H1 (cell line): Measurements from ENCODE around the gene NFKBIE. TPM values are rescaled to one million over a fixed set of nuclear protein-coding genes. Genes with fewer than 3 reads are reported as not detected.
A peak's percentile ranks its signal among the peaks of the same experiment; 100 is the strongest.

ENCODE experiments used
- BRCA1 ChIP-seq: IDR thresholded peaks from 2 replicates; pipeline ENCODE4 v1.6.1; 2012; ENCODE audit warnings: low read depth, low read length, improper control_type of control experiment
- CEBPB ChIP-seq: IDR thresholded peaks from 2 replicates; pipeline ENCODE4 v1.6.1; 2012; ENCODE audit warnings: low read depth, low read length
- CHD1 ChIP-seq: IDR thresholded peaks from 2 replicates; pipeline ENCODE4 v1.6.1; 2012; ENCODE audit warnings: low read depth, low read length, improper control_type of control experiment
- E2F6 ChIP-seq: IDR thresholded peaks from 2 replicates; pipeline ENCODE4 v1.6.1; 2012; ENCODE audit warnings: inconsistent platforms
- EP300 ChIP-seq, 2 experiments: IDR thresholded peaks; 1 replicate in 1 of 2; 2 replicates in 1 of 2; pipeline ENCODE4 v1.6.1; 2011 to 2012; ENCODE audit warnings: low read depth in 2 of 2, low read length in 2 of 2, mild to moderate bottlenecking in 2 of 2, borderline replicate concordance in 1 of 2, inconsistent platforms in 1 of 2, moderate library complexity in 1 of 2
- EZH2 ChIP-seq: fragments of 200-600 bp; sonication (generic); IDR thresholded peaks from 2 replicates; pipeline ENCODE4 v1.7.1; 2012; ENCODE audit warnings: low read depth, mild to moderate bottlenecking, moderate library complexity, low read length, inconsistent platforms; ENCODE audit not compliant: severe bottlenecking
- GABPA ChIP-seq: IDR thresholded peaks from 2 replicates; pipeline ENCODE4 v1.6.1; 2011; ENCODE audit warnings: mild to moderate bottlenecking, low read length, moderate library complexity, borderline replicate concordance; ENCODE audit not compliant: insufficient read depth
- HDAC6 ChIP-seq: IDR thresholded peaks from one replicate; pipeline ENCODE4 v1.7.1; 2012; ENCODE audit warnings: low read depth, mild to moderate bottlenecking, inconsistent platforms, low read length, moderate library complexity
- JUN ChIP-seq: IDR thresholded peaks from 2 replicates; pipeline ENCODE4 v1.6.1; 2011; ENCODE audit warnings: low read depth, mild to moderate bottlenecking, improper control_type of control experiment, low read length
- KDM4A ChIP-seq: IDR thresholded peaks from one replicate; pipeline ENCODE4 v1.7.1; 2012; ENCODE audit warnings: low read depth, mild to moderate bottlenecking, moderate library complexity, low read length, inconsistent platforms; ENCODE audit not compliant: severe bottlenecking
- KDM5A ChIP-seq: fragments of 200-600 bp; IDR thresholded peaks from 2 replicates; pipeline ENCODE4 v1.7.1; 2012; ENCODE audit warnings: mild to moderate bottlenecking, low read length, inconsistent platforms, mixed read lengths
- NANOG ChIP-seq: IDR thresholded peaks from 2 replicates; pipeline ENCODE4 v1.6.1; 2011; ENCODE audit warnings: low read length, low read depth, mild to moderate bottlenecking, inconsistent platforms; ENCODE audit not compliant: insufficient read depth, poor library complexity, severe bottlenecking
- PHF8 ChIP-seq: fragments of 200-600 bp; sonication (generic); conservative IDR thresholded peaks from 2 replicates; pipeline ENCODE4 v1.7.1; 2012; ENCODE audit warnings: low read depth, mild to moderate bottlenecking, inconsistent platforms, low read length, moderate library complexity
- POLR2A ChIP-seq, 2 experiments: IDR thresholded peaks; 1 replicate in 1 of 2; 2 replicates in 1 of 2; pipeline ENCODE4 v1.6.1; 2011; ENCODE audit warnings: low read depth in 2 of 2, low read length in 2 of 2, mild to moderate bottlenecking in 2 of 2; ENCODE audit errors: control extremely low read depth in 1 of 2
- RNF2 ChIP-seq: fragments of 200-900, 300-1000 bp; sonication (generic); IDR thresholded peaks from 2 replicates; pipeline ENCODE4 v1.7.1; 2016; ENCODE audit warnings: borderline replicate concordance, low read depth, mild to moderate bottlenecking, antibody characterized with exemption, low read length; ENCODE audit not compliant: poor library complexity, severe bottlenecking; ENCODE audit errors: missing control alignments
- RXRA ChIP-seq: IDR thresholded peaks from 2 replicates; pipeline ENCODE4 v1.6.1; 2011; ENCODE audit warnings: low read depth, mild to moderate bottlenecking, low read length, moderate library complexity; ENCODE audit not compliant: insufficient read depth
- SIN3A ChIP-seq, 2 experiments: IDR thresholded peaks in 1 of 2; conservative IDR thresholded peaks in 1 of 2; 2 replicates each; pipeline ENCODE4 v1.6.1; 2011 to 2012; ENCODE audit warnings: low read length in 2 of 2, improper control_type of control experiment in 1 of 2, low read depth in 1 of 2, mild to moderate bottlenecking in 1 of 2
- SRF ChIP-seq: IDR thresholded peaks from 2 replicates; pipeline ENCODE4 v1.6.1; 2011; ENCODE audit warnings: mild to moderate bottlenecking, low read depth, low read length, moderate library complexity
- TAF1 ChIP-seq: IDR thresholded peaks from 2 replicates; pipeline ENCODE4 v1.6.1; 2011; ENCODE audit warnings: mild to moderate bottlenecking, low read depth, low read length
- TBP ChIP-seq: IDR thresholded peaks from 2 replicates; pipeline ENCODE4 v1.6.1; 2011; ENCODE audit warnings: low read depth, low read length, improper control_type of control experiment
- TEAD4 ChIP-seq: IDR thresholded peaks from 2 replicates; pipeline ENCODE4 v1.6.1; 2012; ENCODE audit warnings: low read depth, low read length, inconsistent platforms, mixed read lengths
- YY1 ChIP-seq: IDR thresholded peaks from 2 replicates; pipeline ENCODE4 v1.6.1; 2011; ENCODE audit warnings: low read depth, mild to moderate bottlenecking, low read length
- ZNF274 ChIP-seq: IDR thresholded peaks from 2 replicates; pipeline ENCODE4 v1.7.0; 2012; ENCODE audit warnings: low read length, borderline replicate concordance; ENCODE audit errors: extremely low read depth
- polyA plus RNA-seq, 7 experiments: library from polyadenylated mRNA; depleted of rRNA in 3 of 7; stranded (reverse) in 5 of 7; unstranded in 2 of 7; fragments of >200 nt in 5 of 7; fragments of 200-250 nt in 2 of 7; gene quantifications; 1 replicate in 5 of 7; 2 replicates in 1 of 7; 4 replicates in 1 of 7; pipeline versions ENCODE4 v1.2.1 to v1.2.3, GENCODE V29; 2011 to 2013; ENCODE audit warnings: missing spikeins in 2 of 7, mixed read lengths in 2 of 7
- total RNA-seq: library from RNA; stranded (reverse); fragmentation: NEBNext Ultra II Directional; extraction: Animal tissue kit (Norgen Biotek cat#: 25700); gene quantifications from 2 replicates; pipeline ENCODE4 v1.2.1, GENCODE V29; 2021

Gene NFKBIE
- total and polyA plus RNA-seq, 2 of the 8 experiments (the other 6 are each of a cell fraction or from before 2014, with no cell fraction given), result 13.5 to 19.2 TPM

GRCh38 chr6:44245912-44246662 lies 19.3 kb downstream of the NFKBIE start (continued):
- TF ChIP-seq YY1 (peak; percentile 63; the same call in 1 of the 2 replicates), CEBPB (no peak), HDAC6 (no peak), RNF2 (no peak), TAF1 (peak; percentile 84), PHF8 (no peak; the same call in 1 of the 2 replicates), TBP (peak; percentile 93), POLR2A (IDR thresholded peaks at IDR 0.05; ENCODE audit: control extremely low read depth in 1 of 2, low read depth in 2 of 2, low read length in 2 of 2) (peak in 1 of 2 experiments; percentile 60; a peak in 1 of 3 replicates), KDM4A (peak; percentile 52), E2F6 (peak; percentile 30), JUN (no peak), GABPA (peak; percentile 5; the same call in 1 of the 2 replicates), EP300 (IDR thresholded peaks at IDR 0.05; ENCODE audit: borderline replicate concordance in 1 of 2, low read depth in 2 of 2, low read length in 2 of 2) (peak; percentile 31 to 74; a peak in 2 of 3 replicates), KDM5A (no peak), BRCA1 (peak; percentile 75), CHD1 (no peak), NANOG (no peak), RXRA (0 out of 2 replicates have a peak, but pooled peaks have one; percentile 4), SIN3A (conservative IDR thresholded peaks at IDR 0.05 in 1 of 2, IDR thresholded peaks at IDR 0.05 in 1 of 2; ENCODE audit: low read depth in 1 of 2, low read length in 2 of 2) (peak; percentile 88 to 89; a peak in 3 of 4 replicates), SRF (no peak), EZH2 (no peak), TEAD4 (peak; percentile 78), ZNF274 (no peak)
